GM19239 (cell line): Measurements from ENCODE around the gene PCDHB11.
"Not testable (repeated sequence)": the region's sequence is repeated elsewhere in the genome, so short reads cannot be mapped to it uniquely, and the experiment has no call there.

Experiments used
- DNase-seq: peaks from one replicate; pipeline ENCODE4 v3.0.0; 2011; ENCODE audit warnings: low spot score; ENCODE audit not compliant: insufficient read length
- FAIRE-seq: peaks from 2 replicates; lab custom pipeline; 2011; peaks lifted over from hg19 to GRCh38; lab: Jason Lieb, UNC

PCDHB11 gene

GRCh38 chr5:141199359-141200235 is at the start of gene PCDHB11:
TSS of gene PCDHB11 (plus strand) at chr5:141199627. CDS start at chr5:141199775, 148 bp downstream.
- FAIRE-seq = no peak
- DNase-seq = no peak

- no peak for DNase-seq
- no peak for FAIRE-seq
Observed at GRCh38 chr5:141149812-141150211, 49.6 kb upstream of the PCDHB11 start, which contains the start of gene PCDHB6. TSS of gene PCDHB6 (plus strand) at chr5:141150057. CDS start at chr5:141150258, 201 bp downstream.

- FAIRE-seq (no peak), DNase-seq (no peak)
Observed at GRCh38 chr5:141150224-141150992, 49.0 kb upstream of the PCDHB11 start.

- DNase-seq = no peak
- FAIRE-seq = no peak
Observed at GRCh38 chr5:141150993-141151325, 48.5 kb upstream of the PCDHB11 start.

- FAIRE-seq, DNase-seq: not testable (repeated sequence)
Observed at GRCh38 chr5:141151632-141152031, 47.8 kb upstream of the PCDHB11 start.

GRCh38 chr5:141152096-141152495 is 47.3 kb upstream of the PCDHB11 start:
- not testable (repeated sequence) for FAIRE-seq, DNase-seq

- no peak for FAIRE-seq
- DNase-seq = no peak
Observed at GRCh38 chr5:141155540-141156374, 43.7 kb upstream of the PCDHB11 start.

- FAIRE-seq, DNase-seq: not testable (repeated sequence)
Observed at GRCh38 chr5:141157356-141157755, 42.1 kb upstream of the PCDHB11 start.

- not testable (repeated sequence) for FAIRE-seq, DNase-seq
Observed at GRCh38 chr5:141157901-141158300, 41.5 kb upstream of the PCDHB11 start.

GRCh38 chr5:141172381-141173204 is 26.8 kb upstream of the PCDHB11 start, which contains the start of gene PCDHB7:
TSS of gene PCDHB7 (plus strand) at chr5:141172644. CDS start at chr5:141172836, 192 bp downstream.
- no peak for DNase-seq
- FAIRE-seq = no peak

- DNase-seq, FAIRE-seq: not testable (repeated sequence)
Observed at GRCh38 chr5:141174291-141175104, 24.9 kb upstream of the PCDHB11 start.

- FAIRE-seq (no peak), DNase-seq (no peak)
Observed at GRCh38 chr5:141175933-141176332, 23.5 kb upstream of the PCDHB11 start.

GRCh38 chr5:141177577-141178191 is 21.7 kb upstream of the PCDHB11 start, which contains the start of gene PCDHB8:
TSS of gene PCDHB8 (plus strand) at chr5:141177790. CDS start at chr5:141178035, 245 bp downstream.
- not testable (repeated sequence) for FAIRE-seq

GRCh38 chr5:141179371-141179770 is 20.1 kb upstream of the PCDHB11 start:
- DNase-seq, FAIRE-seq: not testable (repeated sequence)

More at GRCh38 chr5:141177577-141178191, 21.7 kb upstream of the PCDHB11 start, which contains the start of gene PCDHB8:
- DNase-seq = not testable (repeated sequence)

- not testable (repeated sequence) for FAIRE-seq, DNase-seq
Observed at GRCh38 chr5:141179876-141180275, 19.6 kb upstream of the PCDHB11 start.

GRCh38 chr5:141180313-141180712 is 19.1 kb upstream of the PCDHB11 start:
- FAIRE-seq = no peak
- no peak for DNase-seq

- FAIRE-seq (no peak), DNase-seq (no peak)
Observed at GRCh38 chr5:141182248-141182647, 17.2 kb upstream of the PCDHB11 start, which contains the start of gene PCDHB16. TSS of gene PCDHB16 (plus strand) at chr5:141182387. CDS start at chr5:141182560, 173 bp downstream.
